ENCODE data around the gene LRMDA.

Gene LRMDA

DNA sequence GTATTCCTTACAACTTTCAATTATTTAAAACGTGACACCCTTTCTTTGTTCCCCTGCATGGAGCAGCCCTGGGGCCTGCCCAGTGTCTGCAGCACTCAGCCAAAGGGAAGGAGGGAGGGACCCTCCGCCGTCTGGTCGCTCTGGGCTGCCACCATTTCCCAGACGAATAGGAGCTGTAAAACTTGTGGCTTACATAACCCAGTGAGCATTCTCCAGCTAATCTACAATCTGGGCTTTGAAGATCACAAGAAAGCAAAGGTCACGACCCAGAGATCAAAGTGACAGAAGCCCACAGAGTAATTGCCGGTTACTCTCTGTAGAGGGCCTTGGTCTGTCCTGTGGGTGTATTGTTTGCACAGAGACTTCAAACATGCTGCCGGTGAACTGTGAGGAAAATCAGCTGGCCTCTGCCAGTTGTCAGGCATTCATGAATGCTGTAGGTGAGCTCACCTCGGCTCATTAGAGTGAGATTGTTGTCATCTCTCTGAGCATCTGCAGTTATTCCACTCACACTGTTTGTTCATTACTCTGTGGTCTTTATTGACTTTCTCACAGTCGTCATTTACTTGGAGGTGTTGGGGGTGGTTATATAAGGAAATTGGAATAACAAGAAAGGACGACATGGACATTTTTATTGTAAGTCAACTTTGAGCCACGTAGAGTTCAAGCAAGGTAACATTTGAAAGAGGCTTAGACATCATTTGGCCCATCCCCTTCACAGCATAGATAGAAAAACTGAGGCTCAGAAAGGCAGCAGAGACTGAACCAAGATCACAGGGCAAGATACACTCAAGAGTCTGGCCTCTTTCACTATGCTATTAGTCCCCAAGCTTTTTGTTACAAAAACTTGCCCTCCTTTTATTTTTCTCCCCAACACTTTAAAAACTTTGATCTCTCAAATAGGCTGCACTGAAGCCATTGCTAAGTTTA lies 619.8 kb downstream of the LRMDA start:
- H3K4me1 ChIP-seq (ENCODE audit: insufficient read depth, low read length, poor library complexity, severe bottlenecking), result peaks cover 16% of the 10 kb centered on the region
- peak; percentile 61; the same call in 1 of the 2 replicates for TF ChIP-seq EZH2phosphoT487 (IDR thresholded peaks at IDR 0.05; ENCODE audit: borderline replicate concordance)
- TF ChIP-seq, protein P1, sequence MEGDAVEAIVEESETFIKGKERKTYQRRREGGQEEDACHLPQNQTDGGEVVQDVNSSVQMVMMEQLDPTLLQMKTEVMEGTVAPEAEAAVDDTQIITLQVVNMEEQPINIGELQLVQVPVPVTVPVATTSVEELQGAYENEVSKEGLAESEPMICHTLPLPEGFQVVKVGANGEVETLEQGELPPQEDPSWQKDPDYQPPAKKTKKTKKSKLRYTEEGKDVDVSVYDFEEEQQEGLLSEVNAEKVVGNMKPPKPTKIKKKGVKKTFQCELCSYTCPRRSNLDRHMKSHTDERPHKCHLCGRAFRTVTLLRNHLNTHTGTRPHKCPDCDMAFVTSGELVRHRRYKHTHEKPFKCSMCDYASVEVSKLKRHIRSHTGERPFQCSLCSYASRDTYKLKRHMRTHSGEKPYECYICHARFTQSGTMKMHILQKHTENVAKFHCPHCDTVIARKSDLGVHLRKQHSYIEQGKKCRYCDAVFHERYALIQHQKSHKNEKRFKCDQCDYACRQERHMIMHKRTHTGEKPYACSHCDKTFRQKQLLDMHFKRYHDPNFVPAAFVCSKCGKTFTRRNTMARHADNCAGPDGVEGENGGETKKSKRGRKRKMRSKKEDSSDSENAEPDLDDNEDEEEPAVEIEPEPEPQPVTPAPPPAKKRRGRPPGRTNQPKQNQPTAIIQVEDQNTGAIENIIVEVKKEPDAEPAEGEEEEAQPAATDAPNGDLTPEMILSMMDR (conservative IDR thresholded peaks at IDR 0.05; ENCODE audit: low read length), result peak; percentile 52
- no peaks in the 10 kb centered on the region for H3K79me2 ChIP-seq (ENCODE audit: insufficient read depth, low read length)
- H3K9me3 ChIP-seq (ENCODE audit: insufficient read depth, low read depth, low read length), result peaks cover 13% of the 10 kb centered on the region; the same call in 1 of the 2 replicates
- no peaks in the 10 kb centered on the region for H3K9me2 ChIP-seq (replicated peaks; ENCODE audit: low read depth, low read length)
- H3K4me3 ChIP-seq (ENCODE audit: low read length, poor library complexity, severe bottlenecking), result peak overlapping the region; percentile 2
- no peak overlapping the region for H2AFZ ChIP-seq (ENCODE audit: low read length)
- peak overlapping the region; percentile 63 for H3K4me2 ChIP-seq (ENCODE audit: low read depth, low read length, poor library complexity, severe bottlenecking)
- H4K20me1 ChIP-seq (ENCODE audit: insufficient read depth, low read length, poor library complexity, severe bottlenecking), result no peaks in the 10 kb centered on the region
- H3F3A ChIP-seq (ENCODE audit: low read depth), result no peaks in the 10 kb centered on the region
- H3K36me3 ChIP-seq (ENCODE audit: insufficient read depth, low read length), result no peaks in the 10 kb centered on the region
- peaks cover 56% of the 10 kb centered on the region for H3K27me3 ChIP-seq (ENCODE audit: insufficient read depth, low read length, poor library complexity, severe bottlenecking)
- no peak overlapping the region for H3K9ac ChIP-seq (ENCODE audit: low read depth, low read length, poor library complexity, severe bottlenecking)

DNA sequence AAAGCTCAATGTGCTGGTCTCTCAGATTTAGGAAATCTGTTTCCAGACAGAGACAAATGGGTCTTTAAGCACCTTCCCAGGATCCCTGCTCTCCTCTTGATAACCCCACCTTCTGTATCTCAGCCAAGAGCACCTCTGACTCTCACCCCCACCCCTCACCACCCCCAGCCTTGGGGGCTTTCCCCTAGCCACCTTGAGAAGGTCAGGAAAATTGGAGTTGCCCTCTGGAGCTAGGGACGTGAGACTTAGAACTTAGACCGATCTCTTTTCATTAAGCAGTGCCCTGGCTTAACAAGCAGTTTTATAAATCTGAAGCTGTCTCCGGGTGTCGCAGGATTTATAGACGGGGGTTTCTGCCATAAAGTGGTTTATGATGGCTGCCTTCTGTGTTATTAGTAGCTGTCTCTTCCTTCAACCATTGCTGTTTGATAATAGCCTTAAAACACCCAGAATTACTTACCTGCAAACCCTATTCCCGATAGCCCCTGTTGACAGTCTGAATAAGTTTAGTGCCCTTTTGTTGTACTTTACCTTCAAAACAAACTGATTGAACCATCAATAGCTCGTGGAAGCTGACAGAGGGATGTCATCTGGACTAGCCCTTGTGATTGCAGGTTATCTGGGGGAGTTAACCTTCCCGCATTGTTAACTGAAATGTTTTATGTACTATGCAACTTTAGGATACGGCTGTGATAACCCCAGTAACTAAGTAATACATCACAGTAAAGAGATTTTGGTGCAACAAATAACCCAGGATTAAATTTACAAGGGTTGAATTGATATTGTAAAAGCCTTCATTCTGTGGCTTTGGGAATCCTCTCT lies 621.5 kb downstream of the LRMDA start:
- Histone ChIP-seq H4K20me1 (ENCODE audit: insufficient read depth, low read length, poor library complexity, severe bottlenecking) (no peaks in the 10 kb centered on the region), H3K4me3 (ENCODE audit: low read length, poor library complexity, severe bottlenecking) (no peak overlapping the region), H3K36me3 (ENCODE audit: insufficient read depth, low read length) (no peaks in the 10 kb centered on the region), H3K79me2 (ENCODE audit: insufficient read depth, low read length) (no peaks in the 10 kb centered on the region), H3K4me1 (ENCODE audit: insufficient read depth, low read length, poor library complexity, severe bottlenecking) (peaks cover 16% of the 10 kb centered on the region), H3K9me3 (ENCODE audit: insufficient read depth, low read depth, low read length) (peaks cover 18% of the 10 kb centered on the region; the same call in 1 of the 2 replicates), H3K27me3 (ENCODE audit: insufficient read depth, low read length, poor library complexity, severe bottlenecking) (peaks cover 56% of the 10 kb centered on the region), H2AFZ (ENCODE audit: low read length) (no peak overlapping the region), H3K9me2 (replicated peaks; ENCODE audit: low read depth, low read length) (no peaks in the 10 kb centered on the region), H3K4me2 (ENCODE audit: low read depth, low read length, poor library complexity, severe bottlenecking) (no peak overlapping the region), H3K9ac (ENCODE audit: low read depth, low read length, poor library complexity, severe bottlenecking) (no peak overlapping the region), H3F3A (ENCODE audit: low read depth) (no peaks in the 10 kb centered on the region)
- TF ChIP-seq, protein P1 (conservative IDR thresholded peaks at IDR 0.05; ENCODE audit: low read length), result no peak

DNA sequence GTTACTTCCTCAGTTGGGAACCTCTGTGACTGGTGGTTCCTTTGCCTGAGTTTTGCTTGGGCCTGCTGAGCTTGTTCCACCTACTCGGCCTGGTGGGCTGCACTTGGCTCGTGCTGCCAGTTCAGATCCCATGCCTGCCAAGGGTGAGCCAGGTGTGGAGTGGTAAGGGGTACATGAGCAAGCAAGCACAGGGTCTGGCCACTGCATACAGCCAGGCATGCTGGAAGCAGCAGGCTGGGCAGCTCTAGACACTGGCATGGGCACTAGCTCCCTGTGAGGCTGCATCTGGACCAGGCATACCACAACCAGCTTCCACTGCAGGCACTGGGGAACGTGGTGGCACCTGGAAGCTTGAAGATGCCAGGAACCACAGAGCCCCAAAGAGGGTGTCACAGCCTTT lies 624.0 kb downstream of the LRMDA start:
- Histone ChIP-seq H3K9me3 (ENCODE audit: insufficient read depth, low read depth, low read length) (peaks cover 18% of the 10 kb centered on the region; the same call in 1 of the 2 replicates), H3K4me2 (ENCODE audit: low read depth, low read length, poor library complexity, severe bottlenecking) (no peak overlapping the region), H3K4me3 (ENCODE audit: low read length, poor library complexity, severe bottlenecking) (no peak overlapping the region), H3K79me2 (ENCODE audit: insufficient read depth, low read length) (no peaks in the 10 kb centered on the region), H4K20me1 (ENCODE audit: insufficient read depth, low read length, poor library complexity, severe bottlenecking) (no peaks in the 10 kb centered on the region), H3K9ac (ENCODE audit: low read depth, low read length, poor library complexity, severe bottlenecking) (no peak overlapping the region), H3F3A (ENCODE audit: low read depth) (no peaks in the 10 kb centered on the region), H3K4me1 (ENCODE audit: insufficient read depth, low read length, poor library complexity, severe bottlenecking) (peaks cover 11% of the 10 kb centered on the region), H3K36me3 (ENCODE audit: insufficient read depth, low read length) (no peaks in the 10 kb centered on the region), H3K27me3 (ENCODE audit: insufficient read depth, low read length, poor library complexity, severe bottlenecking) (peaks cover 31% of the 10 kb centered on the region), H2AFZ (ENCODE audit: low read length) (no peak overlapping the region), H3K9me2 (replicated peaks; ENCODE audit: low read depth, low read length) (no peaks in the 10 kb centered on the region)
- no peak for TF ChIP-seq EZH2phosphoT487 (IDR thresholded peaks at IDR 0.05; ENCODE audit: borderline replicate concordance)
- TF ChIP-seq, protein P1 (conservative IDR thresholded peaks at IDR 0.05; ENCODE audit: low read length), result no peak

Data from Loucy (cell line).